HUES6 (cell line): ENCODE measurements around the gene PFKFB3.

Experiments
- H3K27ac ChIP-seq: 2 replicates; pipeline ENCODE4 v1.7.0; 2013; ENCODE audit warnings: low read depth, mild to moderate bottlenecking, low read length, inconsistent platforms
- H3K27me3 ChIP-seq: 2 replicates; pipeline ENCODE4 v1.6.1; 2013; ENCODE audit warnings: low read length; ENCODE audit not compliant: control insufficient read depth, insufficient read depth
- H3K36me3 ChIP-seq: 2 replicates; pipeline ENCODE4 v1.6.1; 2013; ENCODE audit warnings: low read length; ENCODE audit not compliant: control insufficient read depth, insufficient read depth
- H3K4me1 ChIP-seq: 2 replicates; pipeline ENCODE4 v1.6.1; 2013; ENCODE audit warnings: low read length; ENCODE audit not compliant: control insufficient read depth, insufficient read depth
- H3K4me3 ChIP-seq: 2 replicates; pipeline ENCODE4 v1.5.1; 2013; ENCODE audit warnings: low read depth, low read length
- H3K9ac ChIP-seq: one replicate; pipeline ENCODE4 v1.6.1; 2013; ENCODE audit warnings: mild to moderate bottlenecking, low read length
- H3K9me3 ChIP-seq: 2 replicates; pipeline ENCODE4 v1.6.1; 2013; ENCODE audit warnings: low read depth, low read length; ENCODE audit not compliant: control insufficient read depth, insufficient read depth

PFKFB3 gene

GRCh38 chr10:6259153-6259552 is 56.4 kb downstream of the PFKFB3 start:
- no peak overlapping the region for H3K27ac ChIP-seq
- no peak overlapping the region for H3K9ac ChIP-seq
- no peaks in the 10 kb centered on the region for H3K27me3 ChIP-seq
- H3K36me3 ChIP-seq = no peaks in the 10 kb centered on the region
- H3K4me1 ChIP-seq = no peaks in the 10 kb centered on the region
- peaks cover 21% of the 10 kb centered on the region for H3K9me3 ChIP-seq
- H3K4me3 ChIP-seq = no peak overlapping the region

- Histone ChIP-seq H3K36me3 (no peaks in the 10 kb centered on the region), H3K27me3 (no peaks in the 10 kb centered on the region), H3K4me1 (no peaks in the 10 kb centered on the region), H3K9me3 (peaks cover 21% of the 10 kb centered on the region), H3K4me3 (no peak overlapping the region), H3K27ac (no peak overlapping the region), H3K9ac (no peak overlapping the region)
Observed at GRCh38 chr10:6260843-6261242, 58.1 kb downstream of the PFKFB3 start.

DNA sequence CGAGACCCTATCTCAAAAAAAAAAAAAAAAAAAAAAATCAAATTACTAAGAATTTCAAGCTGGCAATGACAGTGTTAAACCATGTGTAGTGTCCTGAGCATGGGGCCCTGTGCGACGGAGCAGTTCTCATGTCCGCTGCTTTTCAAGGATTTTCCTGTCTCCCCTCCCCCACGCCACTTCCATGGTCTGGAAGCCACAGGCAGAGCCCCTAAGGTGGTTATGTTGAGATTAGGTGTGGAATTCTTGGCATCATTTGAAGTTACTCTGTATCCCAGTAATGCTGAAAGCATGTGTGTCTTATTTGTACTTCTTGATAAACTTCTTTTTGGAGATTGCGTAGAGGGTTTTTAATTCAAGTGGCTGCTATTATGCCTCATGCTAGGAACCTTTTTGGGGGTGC is 65.2 kb downstream of the PFKFB3 start:
- Histone ChIP-seq H3K36me3 (no peaks in the 10 kb centered on the region), H3K9ac (no peak overlapping the region), H3K27ac (no peak overlapping the region), H3K4me1 (no peaks in the 10 kb centered on the region; the same call in 1 of the 2 replicates), H3K4me3 (no peak overlapping the region), H3K27me3 (no peaks in the 10 kb centered on the region), H3K9me3 (peaks cover 6% of the 10 kb centered on the region)

- Histone ChIP-seq H3K4me1 (no peaks in the 10 kb centered on the region; the same call in 1 of the 2 replicates), H3K4me3 (no peak overlapping the region), H3K9me3 (no peaks in the 10 kb centered on the region), H3K27me3 (no peaks in the 10 kb centered on the region), H3K27ac (no peak overlapping the region), H3K36me3 (no peaks in the 10 kb centered on the region), H3K9ac (no peak overlapping the region)
Observed at GRCh38 chr10:6269432-6269831, 66.7 kb downstream of the PFKFB3 start.

DNA sequence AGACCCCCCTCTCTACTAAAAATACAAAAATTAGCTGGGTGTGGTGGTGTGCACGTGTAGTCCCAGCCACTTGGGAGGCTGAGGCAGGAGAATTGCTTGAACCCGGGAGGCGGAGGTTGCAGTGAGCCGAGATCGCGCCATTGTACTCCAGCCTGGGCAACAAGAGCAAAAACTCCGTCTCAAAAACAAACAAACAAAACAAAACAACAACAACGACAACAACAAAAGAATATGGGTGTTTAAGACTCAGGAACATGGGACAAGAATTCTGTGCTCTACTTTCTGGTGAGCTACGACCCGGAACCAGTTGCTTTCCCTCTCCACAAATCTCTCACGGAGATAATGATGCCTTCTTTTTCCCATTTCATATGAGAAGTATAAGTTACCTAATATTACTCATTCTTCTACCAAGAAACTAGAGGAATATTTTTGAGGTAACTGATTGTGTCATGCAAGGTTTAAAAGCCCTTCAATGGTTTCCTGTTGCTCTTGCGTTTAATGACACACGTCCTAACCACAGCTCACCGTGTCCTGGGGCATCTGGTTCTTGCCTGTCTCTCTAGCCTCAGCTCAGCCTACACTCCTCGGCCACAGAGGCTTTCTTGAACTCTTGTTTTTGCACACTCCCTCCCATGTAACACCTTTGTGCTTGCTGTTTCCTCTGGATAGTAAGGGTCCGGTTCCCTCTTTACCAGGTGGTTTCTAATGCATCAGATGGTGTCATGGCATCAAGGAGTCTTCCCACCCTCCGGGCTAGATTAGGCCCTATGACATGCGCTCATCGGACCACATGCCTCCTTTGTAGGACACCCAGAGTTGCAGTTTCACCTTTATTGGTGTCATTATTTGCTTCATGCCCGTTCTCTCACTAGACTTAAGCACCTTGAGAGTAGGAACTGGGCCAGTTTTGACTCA is 67.5 kb downstream of the PFKFB3 start:
- no peak overlapping the region for H3K27ac ChIP-seq
- no peak overlapping the region for H3K4me3 ChIP-seq
- H3K36me3 ChIP-seq = no peaks in the 10 kb centered on the region
- H3K4me1 ChIP-seq = peaks cover 2% of the 10 kb centered on the region; the same call in 1 of the 2 replicates
- H3K9ac ChIP-seq = no peak overlapping the region
- no peaks in the 10 kb centered on the region for H3K27me3 ChIP-seq
- no peaks in the 10 kb centered on the region for H3K9me3 ChIP-seq

GRCh38 chr10:6270951-6271350 is 68.2 kb downstream of the PFKFB3 start:
- H3K4me3 ChIP-seq = no peak overlapping the region
- H3K9ac ChIP-seq = no peak overlapping the region
- H3K27ac ChIP-seq = no peak overlapping the region
- no peaks in the 10 kb centered on the region for H3K36me3 ChIP-seq
- H3K9me3 ChIP-seq = no peaks in the 10 kb centered on the region
- no peaks in the 10 kb centered on the region for H3K27me3 ChIP-seq
- peaks cover 2% of the 10 kb centered on the region; the same call in 1 of the 2 replicates for H3K4me1 ChIP-seq

DNA sequence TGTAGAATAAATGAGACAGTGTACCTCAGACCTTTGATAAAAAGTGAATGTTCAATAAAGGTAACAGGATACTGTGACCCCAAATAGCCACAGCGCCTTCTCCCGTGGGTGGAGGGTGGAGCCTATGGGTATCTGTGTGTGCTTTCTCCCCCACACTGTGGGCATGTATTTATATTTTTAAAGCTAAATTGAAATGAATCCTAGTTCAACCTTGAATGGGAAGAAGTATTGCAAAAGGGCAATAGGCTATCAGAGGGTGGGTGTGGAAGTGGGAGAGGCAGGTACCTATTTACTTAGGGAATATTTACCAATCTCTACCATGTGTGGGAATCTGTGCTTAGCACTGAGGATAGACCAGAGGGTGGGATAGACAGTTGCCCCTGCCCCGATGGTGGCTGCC is 68.9 kb downstream of the PFKFB3 start:
- Histone ChIP-seq H3K4me3 (no peak overlapping the region), H3K36me3 (no peaks in the 10 kb centered on the region), H3K9me3 (no peaks in the 10 kb centered on the region), H3K4me1 (peaks cover 2% of the 10 kb centered on the region; the same call in 1 of the 2 replicates), H3K9ac (no peak overlapping the region), H3K27ac (no peak overlapping the region), H3K27me3 (no peaks in the 10 kb centered on the region)

DNA sequence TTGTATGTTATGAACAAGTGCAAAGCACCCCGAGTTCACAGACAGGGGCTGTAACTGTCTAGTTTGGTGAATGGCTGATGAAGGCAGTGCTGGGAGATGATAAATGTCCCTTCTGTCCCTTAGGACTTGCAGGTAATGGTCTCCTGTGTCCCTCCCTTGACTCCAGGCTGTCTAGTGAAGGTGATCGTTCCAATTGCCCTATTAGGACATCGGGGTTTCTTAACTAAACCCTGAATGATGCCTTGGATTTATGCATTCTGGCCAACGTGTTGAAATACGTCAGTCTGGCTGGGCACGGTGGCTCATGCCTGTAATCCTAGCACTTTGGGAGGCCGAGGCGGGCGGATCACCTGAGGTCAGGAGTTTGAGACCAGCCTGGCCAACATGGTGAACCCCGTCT is 69.4 kb downstream of the PFKFB3 start:
- peaks cover 2% of the 10 kb centered on the region; the same call in 1 of the 2 replicates for H3K4me1 ChIP-seq
- H3K4me3 ChIP-seq = no peak overlapping the region
- H3K9ac ChIP-seq = no peak overlapping the region
- H3K27ac ChIP-seq = no peak overlapping the region
- H3K9me3 ChIP-seq = no peaks in the 10 kb centered on the region
- H3K27me3 ChIP-seq = no peaks in the 10 kb centered on the region
- H3K36me3 ChIP-seq = no peaks in the 10 kb centered on the region

DNA sequence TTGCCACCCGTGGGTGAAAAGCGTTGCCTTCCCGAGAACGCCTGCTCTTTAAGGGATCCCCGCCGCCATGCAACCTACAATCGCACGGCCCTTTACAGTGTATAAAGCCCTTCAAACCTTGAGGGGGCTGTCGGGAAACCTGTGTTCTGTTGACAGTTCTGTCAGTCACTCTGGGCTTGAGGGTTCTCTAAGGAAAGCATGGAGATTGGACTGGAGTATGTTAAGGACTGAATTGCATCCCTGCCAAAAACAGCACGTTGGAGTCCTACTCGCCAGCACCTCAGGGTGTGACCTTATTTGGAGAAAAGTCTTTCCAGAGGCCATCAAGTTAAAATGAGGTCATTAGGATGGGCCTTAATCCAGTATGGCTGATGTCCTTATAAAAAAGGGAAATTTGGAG is 70.6 kb downstream of the PFKFB3 start:
- Histone ChIP-seq H3K4me1 (peaks cover 2% of the 10 kb centered on the region; the same call in 1 of the 2 replicates), H3K27ac (no peak overlapping the region), H3K4me3 (no peak overlapping the region), H3K9ac (no peak overlapping the region), H3K9me3 (no peaks in the 10 kb centered on the region), H3K36me3 (no peaks in the 10 kb centered on the region), H3K27me3 (no peaks in the 10 kb centered on the region)

GRCh38 chr10:6274040-6274439 is 71.3 kb downstream of the PFKFB3 start:
- peaks cover 5% of the 10 kb centered on the region; the same call in 1 of the 2 replicates for H3K4me1 ChIP-seq
- no peaks in the 10 kb centered on the region for H3K36me3 ChIP-seq
- H3K9ac ChIP-seq = no peak overlapping the region
- H3K27me3 ChIP-seq = no peaks in the 10 kb centered on the region
- H3K4me3 ChIP-seq = no peak overlapping the region
- H3K9me3 ChIP-seq = no peaks in the 10 kb centered on the region
- no peak overlapping the region for H3K27ac ChIP-seq

DNA sequence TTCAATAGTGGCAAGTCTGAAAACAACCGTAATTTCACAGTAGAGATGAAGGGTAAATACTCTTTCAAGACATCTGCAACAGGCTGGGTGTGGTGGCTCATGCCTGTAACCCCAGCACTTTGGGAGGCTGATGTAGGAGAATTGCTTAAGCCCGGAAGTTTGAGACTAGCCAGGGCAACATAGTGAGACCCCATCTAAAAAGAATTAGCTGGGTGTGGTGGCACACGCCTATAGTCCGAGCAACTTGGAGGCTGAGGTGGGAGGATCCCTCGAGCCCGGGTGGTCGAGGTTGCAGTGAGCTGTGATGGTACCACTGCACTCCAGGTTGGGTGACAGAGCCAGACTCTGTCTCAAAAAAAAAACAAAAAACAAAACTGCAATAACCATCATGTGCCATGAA is 71.8 kb downstream of the PFKFB3 start:
- Histone ChIP-seq H3K27me3 (no peaks in the 10 kb centered on the region), H3K9ac (no peak overlapping the region), H3K9me3 (no peaks in the 10 kb centered on the region), H3K36me3 (no peaks in the 10 kb centered on the region), H3K4me3 (no peak overlapping the region), H3K4me1 (peaks cover 9% of the 10 kb centered on the region; the same call in 1 of the 2 replicates), H3K27ac (no peak overlapping the region; the same call in 1 of the 2 replicates)
